Pulmonary artery endothelial cell (primary cell): ENCODE measurements around the gene BCR. TPM values are rescaled to one million over a fixed set of nuclear protein-coding genes. Genes with fewer than 3 reads are reported as not detected.
"Not testable (repeated sequence)": the region's sequence is repeated elsewhere in the genome, so short reads cannot be mapped to it uniquely, and the experiment has no call there.

Experiments used
- DNase-seq: peaks from one replicate; pipeline ENCODE4 v3.0.0-alpha.2; 2011; ENCODE audit warnings: low read depth, low spot score
- total RNA-seq: library from RNA; depleted of rRNA; stranded (reverse); fragments of >200 nt; gene quantifications from 2 replicates; pipeline ENCODE4 v1.2.3, GENCODE V29; 2014

BCR gene
- 131 and 165 TPM in 2 replicates for total RNA-seq

DNA sequence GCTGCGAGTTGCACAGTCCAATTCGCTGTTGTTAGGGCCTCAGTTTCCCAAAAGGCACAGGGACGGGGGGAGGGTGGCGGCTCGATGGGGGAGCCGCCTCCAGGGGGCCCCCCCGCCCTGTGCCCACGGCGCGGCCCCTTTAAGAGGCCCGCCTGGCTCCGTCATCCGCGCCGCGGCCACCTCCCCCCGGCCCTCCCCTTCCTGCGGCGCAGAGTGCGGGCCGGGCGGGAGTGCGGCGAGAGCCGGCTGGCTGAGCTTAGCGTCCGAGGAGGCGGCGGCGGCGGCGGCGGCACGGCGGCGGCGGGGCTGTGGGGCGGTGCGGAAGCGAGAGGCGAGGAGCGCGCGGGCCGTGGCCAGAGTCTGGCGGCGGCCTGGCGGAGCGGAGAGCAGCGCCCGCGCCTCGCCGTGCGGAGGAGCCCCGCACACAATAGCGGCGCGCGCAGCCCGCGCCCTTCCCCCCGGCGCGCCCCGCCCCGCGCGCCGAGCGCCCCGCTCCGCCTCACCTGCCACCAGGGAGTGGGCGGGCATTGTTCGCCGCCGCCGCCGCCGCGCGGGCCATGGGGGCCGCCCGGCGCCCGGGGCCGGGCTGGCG is at the start of gene BCR:
TSS of gene BCR (plus strand) at position 209 of the 592 bp plus-strand sequence. CDS start 452 bp downstream, outside the sequence.
- no peak for DNase-seq

DNA sequence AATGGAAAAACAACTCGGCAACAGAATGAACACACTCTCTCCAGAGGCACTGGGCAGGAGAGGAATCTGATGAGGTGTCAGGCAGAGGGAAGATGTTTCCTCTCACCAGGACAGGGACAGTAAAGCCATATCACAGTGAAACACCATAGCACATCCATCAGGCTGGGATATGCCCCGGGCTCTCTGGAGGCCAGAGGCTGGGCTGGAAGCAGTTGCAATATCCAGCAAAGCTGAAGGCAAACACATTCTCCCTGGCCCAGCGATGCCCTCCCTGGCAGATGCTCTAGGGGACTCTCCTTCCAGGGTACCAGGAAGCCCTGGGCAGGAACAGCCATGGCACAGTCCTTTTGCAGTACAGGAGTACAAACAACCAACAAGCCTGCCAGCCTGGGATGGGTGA is 49.6 kb upstream of the BCR start:
- DNase-seq: no peak

DNA sequence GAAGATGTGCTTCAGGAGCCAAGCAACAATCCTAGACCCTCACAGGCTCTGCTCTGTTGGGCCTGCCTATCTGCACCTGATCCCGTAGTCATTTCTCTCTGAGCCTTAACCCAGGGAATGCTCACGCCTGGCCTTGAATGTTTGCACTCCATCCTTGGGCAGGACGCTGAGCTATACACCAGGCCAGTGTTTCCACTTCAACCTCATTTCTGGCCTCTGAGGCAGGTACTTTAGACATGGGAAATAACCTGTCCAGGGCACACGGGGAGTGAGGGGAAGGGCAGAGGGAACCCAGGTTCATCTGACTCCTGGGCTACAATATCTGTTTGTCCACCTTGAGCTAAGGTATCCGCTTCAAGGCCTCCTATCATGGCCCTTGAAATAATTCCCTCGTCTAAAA is 48.4 kb upstream of the BCR start:
- DNase-seq: no peak

DNA sequence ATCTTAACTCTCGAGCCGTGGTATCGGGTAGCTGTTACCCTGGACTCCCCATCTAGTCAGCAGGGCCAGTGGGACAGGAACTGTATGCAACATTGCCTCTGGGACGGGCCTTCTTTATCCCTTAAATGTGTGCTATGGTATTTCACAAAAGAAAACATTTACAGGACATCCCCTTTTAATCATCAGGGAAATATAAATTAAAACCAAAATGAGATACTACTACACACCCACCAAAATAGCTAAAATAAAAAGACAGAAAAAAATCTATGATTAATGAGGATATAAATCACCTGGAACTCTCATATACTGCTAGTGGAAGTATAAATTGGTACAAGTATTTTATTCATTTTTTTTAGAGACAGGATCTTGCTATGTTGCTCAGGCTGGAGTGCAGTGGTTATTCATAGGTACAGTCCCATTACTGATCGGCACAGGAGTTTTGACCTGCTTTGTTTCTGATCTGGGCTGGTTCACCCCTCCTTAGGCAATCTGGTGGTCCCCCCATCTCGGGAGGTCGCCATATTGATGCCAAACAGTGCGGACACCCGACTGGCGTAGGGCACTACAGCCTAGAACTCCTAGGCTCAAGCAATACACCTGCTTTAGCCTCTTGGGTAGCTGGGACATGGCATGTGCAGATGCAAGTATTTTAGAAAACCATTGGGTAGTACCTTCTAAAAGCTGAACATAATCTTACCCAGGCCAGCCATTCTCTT is 47.8 kb upstream of the BCR start:
- DNase-seq: no peak

DNA sequence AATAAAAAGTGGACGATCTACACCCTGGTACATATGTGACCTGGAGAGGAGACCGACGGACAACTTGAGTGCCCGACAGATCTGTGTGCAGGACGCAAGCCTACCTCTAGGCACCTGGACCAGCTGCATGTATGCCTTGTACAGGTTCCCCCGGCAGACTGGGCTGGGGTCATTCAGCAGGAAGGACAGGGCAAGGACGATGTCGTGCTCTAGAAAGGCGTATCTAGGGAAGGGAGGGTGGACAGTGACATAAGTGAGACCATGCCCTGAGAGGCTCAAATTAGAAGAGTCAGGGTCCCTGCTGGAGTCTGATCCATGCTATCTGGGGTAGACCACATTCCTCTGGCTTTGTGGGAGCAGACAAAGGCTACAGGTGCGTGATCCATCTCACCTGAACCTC is 46.4 kb upstream of the BCR start:
- DNase-seq: no peak

DNA sequence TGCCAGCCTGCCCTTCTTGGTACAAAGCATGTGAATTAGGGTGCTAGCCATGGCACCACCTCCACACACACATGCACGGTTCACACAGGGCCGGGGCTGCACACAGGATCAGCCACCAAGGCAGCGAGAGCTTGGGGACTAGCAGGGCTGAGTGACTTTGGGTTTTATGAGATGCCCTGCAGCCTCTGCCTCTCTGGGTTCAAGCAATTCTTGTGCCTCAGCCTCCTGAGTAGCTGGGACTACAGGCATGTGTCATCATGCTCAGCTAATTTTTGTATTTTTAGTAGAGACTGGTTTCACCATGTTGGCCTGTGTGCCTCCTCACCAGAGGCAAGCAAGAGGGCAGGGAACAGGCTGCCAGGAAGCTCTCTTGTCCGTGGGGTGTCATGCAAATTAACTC is 43.3 kb upstream of the BCR start:
- DNase-seq: not testable (repeated sequence)

DNA sequence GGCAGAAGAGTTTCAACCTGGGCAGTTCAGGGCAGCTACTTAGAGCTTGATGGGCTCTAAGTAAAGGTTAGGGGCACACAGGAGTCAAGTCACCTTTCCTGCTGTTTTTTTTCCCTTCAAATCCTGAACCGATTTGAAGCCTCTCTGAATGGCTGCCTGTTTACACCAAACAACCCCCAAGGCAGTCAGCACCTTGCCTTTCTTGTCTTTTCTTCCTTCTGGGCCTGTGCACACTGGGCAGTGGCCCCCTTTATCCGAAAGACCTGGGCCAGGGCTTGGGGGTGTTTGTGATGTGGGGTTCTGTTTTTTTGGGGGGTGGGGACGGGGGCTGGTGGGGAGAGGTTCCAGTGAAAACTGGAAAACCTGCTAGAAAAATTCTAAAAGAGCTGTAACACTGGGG is 42.8 kb upstream of the BCR start:
- DNase-seq: no peak

DNA sequence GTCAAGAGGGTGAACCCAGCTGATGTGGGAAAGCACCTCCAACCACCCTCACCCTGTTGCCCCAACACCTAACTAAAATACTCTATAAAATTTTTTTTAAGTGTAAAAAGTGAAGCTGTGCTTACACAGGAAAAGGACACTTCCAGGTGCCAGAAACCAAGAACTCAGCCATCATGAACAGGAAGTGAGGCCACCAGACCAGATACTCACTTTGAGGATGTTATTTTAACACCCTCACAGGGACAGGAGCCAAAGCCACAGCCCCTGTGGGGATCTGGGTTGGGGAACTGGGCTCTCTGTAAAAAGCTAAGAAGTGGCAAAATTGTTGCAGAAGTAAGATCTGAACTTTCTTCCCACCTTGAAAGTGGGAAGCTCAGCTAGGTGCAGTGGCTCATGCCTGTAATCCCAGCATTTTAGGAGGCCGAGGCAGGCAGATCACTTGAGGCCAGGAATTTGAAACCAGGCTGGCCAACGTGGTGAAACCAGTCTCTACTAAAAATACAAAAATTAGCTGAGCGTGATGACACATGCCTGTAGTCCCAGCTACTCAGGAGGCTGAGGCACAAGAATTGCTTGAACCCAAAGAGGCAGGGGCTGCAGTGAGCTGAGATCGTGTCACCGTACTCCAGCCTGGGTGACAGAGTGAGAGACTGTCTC is 42.3 kb upstream of the BCR start:
- DNase-seq: no peak

DNA sequence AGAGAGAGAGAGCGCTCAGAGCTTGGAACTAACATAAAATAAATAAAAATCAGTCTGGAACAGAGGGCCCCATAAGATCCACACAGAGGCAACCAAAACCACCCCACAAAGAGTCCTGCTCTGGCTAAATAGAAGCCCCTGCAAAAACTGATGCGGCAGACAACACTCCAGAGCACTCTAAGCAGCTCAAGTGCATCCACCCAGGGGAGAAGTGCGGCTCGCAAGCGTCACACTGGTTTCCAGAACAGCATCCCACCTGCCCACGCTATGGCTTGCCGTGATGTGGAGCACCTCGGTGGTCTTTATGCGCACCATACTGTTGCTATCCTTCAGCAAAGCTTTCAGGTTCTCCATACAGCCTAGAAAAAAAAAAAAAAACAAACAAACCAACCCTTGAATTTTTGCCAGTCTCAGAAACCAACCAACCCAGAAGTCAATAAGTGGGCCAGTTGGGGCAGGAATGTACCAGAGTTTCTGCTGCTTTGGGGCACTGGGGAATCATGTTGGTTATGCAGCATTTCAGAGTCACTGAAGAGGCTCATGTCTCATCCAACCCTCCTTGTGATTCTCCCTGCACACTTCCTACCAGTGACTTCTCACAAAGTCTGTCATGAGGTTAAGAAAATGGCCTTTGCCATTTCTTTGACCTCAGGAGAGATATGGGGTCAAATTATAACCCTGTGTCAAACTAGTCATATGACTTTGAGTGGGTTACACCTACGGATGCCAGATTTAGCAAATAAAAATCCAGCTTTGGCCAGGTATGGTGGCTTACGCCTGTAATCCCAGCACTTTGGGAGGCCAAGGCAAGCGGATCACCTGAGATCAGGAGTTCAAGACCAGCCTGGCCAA is 41.5 kb upstream of the BCR start:
- no peak for DNase-seq

DNA sequence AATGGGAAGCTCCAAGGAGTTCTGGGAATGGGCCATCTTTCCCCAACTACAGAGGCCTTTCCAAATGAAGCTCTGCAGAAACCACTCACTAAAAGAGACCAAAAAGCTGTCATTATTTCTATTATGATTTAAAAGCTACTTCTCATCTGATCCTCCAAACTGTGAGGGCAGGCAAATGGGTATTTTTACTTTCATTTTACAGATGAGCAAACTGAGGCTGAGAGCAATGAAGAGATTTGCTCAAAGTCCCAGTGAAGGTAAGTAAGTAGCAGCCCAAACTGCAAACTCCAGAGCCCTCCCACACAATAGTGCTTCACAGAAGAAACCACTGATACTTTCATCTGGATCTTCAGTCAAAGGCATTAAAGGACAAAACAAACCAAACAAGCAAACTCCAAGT is 39.9 kb upstream of the BCR start:
- DNase-seq: no peak

DNA sequence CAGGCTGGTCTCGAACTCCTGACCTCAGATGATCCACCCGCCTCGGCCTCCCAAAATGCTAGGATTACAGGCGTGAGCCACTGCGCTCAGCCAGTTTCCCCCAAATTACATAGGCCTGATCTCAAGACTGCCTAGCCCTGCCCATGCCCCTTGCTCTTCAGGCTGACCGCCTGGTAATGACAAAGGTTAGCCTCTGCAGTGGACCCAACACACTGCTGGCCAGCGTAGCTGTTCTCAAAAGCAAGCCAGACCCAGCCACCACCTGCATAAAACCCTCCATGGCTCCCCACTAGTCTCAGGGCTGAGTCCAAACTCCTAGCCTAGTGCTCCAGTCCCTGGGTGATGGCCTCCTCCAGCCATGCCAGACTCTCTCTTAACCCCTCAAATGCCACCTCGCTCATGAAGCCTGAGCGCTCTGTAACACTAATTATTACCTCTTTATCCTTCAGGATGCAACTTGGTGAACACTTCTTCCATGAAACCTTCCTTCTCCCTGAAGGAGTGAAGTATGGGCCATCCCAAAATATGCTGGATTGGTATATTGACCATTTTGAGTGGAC is 37.7 kb upstream of the BCR start:
- DNase-seq: no peak

DNA sequence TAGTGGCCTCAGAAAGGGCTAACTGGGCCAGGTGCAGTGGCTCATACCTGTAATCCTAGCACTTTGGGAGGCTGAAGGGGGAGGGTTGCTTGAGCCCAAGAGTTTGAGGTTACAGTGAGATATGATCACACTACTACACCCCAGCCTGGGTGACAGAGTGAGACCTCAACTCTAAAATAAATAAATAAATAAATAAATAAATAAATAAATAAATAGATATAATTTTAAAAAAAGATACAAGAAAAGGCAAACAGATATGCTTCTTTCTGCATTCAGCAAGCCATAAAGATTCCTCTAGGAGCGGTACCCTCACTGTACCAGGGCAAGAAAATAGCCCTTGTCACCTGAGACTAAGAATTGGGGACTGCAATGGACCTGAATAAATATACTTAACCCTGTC is 37.2 kb upstream of the BCR start:
- DNase-seq: no peak

DNA sequence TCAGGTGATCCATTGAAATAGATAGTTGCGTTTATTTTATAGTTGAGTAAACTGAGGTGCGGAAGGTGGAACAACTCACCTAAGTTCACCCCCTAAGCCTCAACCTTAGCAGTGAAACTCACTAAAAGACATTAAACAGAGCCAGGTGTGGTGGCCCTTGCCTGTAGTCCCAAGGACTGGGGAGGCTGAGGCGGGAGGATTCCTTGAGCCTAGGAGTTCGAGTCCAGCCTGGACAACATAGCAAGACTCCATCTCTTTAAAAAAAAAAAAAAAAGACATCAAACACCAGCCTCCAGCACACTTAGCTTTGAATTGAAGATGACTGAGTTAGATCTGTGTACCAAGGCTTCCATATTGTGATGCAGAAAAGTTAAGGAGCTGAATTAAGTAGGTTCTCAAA is 35.9 kb upstream of the BCR start:
- DNase-seq: no peak

DNA sequence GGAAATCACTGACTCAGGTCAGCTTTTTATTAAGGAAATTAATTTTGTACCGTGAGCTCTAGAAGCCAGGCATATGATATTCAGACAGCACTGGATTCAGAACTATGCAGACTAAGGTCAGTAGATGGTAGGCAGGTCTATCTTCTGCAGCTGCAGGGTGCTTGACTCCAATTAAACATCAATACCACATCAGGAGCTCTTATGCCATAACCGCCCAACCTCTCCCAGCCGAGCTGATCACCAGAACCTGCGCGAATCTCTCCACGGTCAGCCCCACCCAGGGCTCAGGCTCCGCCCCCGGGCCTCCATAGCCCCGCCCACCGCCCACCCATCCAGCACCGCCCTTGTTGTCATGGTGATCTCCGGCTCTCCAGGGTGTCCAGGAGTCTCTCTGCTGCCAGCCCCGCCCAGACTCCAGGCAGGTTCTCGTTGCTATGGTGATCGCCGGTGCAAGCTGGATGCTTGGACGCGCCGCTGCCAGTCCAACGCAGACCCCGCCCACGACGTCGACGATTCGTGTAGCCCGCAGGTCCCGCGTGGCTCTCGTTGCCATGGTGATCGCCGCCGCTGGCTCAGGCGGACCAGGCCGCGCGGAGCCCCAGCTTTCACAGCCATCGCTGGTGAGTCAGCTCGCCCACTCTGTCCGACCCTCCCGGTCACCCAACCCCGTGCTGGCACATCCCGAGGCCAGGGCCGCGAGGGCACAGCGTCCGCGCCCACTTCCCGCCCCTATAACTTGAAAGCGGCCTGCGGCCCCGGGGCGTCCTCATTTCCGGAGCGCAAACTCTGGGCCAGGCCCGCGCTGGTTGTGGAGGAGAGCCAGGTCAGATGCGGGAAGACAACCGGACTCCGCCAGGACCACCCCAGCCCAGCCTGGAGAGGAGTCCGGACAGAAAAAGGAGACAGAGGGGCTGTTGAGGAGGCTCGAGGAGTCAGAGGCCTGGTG is 35.1 kb upstream of the BCR start, which contains the start of gene RAB36:
TSS of gene RAB36 (plus strand) at position 546 of the 946 bp plus-strand sequence. CDS start 1,140 bp downstream, outside the sequence.
- DNase-seq: peak; percentile 90

DNA sequence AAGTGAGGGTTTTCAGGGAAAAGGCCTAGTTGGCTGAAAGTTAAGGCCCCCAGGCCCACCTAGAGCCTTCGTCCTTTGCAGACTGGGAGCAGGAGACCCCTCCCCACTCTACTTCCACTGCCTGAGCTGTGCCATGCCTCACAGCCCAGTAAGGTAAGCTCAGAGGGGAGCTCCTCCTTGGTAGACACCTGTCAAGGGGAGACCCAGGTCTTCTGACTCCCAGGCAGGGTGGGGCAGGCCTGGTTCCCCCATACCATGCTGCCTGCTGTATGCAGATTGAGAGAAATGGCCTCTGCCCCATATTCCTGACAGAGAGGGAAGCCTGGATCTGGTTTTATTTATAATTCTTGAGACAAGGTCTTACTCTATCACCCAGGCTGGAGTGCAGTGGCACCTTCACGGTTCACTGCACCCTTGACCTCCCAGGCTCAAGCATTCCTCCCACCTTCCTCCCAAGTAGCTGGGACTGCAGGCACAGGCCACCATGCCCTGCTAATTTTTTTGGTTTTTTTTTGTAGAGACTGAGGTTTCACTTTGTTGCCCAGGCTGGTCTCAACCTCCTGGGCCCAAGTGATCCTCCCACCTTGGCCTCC is 34.3 kb upstream of the BCR start:
- no peak for DNase-seq

DNA sequence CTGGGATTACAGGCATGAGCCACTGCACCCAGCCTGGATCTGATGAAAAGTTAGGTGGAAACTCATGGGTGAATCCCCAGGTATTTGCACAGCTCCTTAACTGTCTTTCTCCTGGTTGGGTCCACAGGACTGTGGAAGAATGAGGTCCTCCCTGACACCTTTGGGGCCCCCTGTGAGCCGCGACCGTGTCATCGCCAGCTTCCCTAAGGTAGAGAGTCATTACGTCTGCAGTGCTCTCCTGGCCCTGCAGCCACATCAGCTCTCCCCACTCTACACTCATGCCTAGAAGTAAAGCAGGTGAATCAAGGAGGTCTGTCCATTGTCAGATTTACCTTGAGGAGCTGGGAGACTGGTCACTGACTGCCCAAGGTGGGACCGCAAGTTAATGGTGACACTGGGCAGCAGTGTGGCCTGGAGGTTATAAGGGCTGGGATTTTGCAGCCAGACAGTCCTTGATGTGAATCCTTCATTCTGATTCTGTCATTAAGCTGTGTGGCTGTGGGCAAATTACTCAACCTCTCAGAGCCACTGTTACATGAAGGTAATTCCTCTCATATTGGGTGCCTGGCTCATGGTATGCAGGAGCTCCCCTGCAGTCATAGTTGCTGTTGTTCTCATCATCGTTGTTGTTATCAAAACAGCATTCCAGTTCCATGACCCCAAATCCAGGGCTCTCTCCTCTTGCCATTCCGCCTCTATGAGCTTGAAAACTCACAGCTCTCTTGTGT is 33.7 kb upstream of the BCR start:
- no peak for DNase-seq

DNA sequence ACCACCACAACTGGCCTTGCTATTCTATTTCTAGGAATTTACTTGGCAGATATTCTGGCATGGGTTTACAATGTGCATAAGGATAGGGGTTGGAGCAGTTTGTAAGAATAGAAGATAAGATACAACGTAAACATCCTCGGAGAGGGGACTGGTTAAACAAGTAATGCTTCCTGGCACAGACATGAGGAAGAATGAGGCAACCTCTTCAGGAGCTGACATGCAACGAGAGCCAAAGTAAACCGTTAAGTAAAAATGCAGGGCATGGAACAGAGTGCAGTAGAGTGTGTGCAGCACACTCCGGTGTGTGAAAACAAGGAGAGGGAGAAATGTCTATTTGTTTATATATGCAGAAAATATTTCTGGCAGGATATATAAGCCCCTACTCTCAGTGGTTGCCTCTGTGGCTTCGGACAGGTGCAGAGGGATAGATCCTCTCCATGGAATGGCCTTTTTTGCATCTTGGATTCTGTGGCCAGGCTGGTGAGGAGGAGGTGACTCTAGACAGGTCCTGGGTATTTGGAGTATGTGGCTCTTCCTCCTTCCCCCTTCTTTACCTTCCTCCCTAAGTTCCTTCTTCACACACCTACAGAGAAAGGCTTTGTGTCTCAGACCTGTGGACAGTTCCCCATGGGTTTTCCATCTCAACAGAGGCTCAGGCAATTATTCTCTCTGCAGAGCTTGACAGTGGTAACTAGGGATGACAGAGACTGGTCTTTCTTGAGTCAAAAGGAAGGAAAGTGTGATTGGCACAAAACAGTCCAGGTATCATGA is 32.5 kb upstream of the BCR start:
- no peak for DNase-seq

DNA sequence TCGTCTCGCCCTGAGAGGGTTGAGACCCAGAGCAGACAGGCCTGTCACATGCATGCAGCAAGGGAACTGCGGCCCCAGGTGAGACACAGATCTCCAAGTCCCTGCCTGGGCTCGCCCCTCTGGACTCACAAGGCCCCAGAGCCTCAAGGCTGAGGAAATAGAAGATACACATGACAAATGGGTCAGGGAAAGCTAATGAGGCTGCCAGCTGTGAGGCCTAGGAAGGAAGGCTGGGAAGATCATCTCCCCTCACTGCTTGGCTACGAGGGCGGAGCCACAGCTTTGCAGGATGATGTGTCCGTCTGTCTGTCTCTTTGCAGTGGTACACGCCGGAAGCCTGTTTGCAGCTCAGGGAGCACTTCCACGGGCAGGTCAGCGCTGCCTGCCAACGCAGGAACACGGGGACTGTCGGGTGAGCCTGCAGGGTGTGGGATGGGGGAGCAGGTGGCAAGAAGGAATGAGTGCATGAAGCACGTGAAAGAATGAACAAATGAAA is 30.5 kb upstream of the BCR start:
- no peak for DNase-seq
